A549 (cell line): ENCODE data around the gene CCR9. TPM values are rescaled to one million over a fixed set of nuclear protein-coding genes. Genes with fewer than 3 reads are reported as not detected.

Experiments used
- ATAC-seq, 2 experiments: fragments of 200-7000 bp in 1 of 2; fragments of >200 bp in 1 of 2; cut with Nextera tagmentation in 1 of 2; cut with Tn5 transposase in 1 of 2; 3 replicates each; pipeline versions ENCODE4 v1.8.0 to v1.9.1; 2018 to 2020; ENCODE audit warnings: mild to moderate bottlenecking in 1 of 2, moderate library complexity in 1 of 2
- CTCF ChIA-PET: fragments of 300-600 bp; sonication (Branson Sonifier 250); formaldehyde crosslinking; extraction: SDS; loops from one replicate; lab custom pipeline; 2021; ENCODE audit warnings: antibody characterized with exemption, inconsistent platforms; lab: Yijun Ruan, JAX
- POLR2A ChIA-PET: fragments of 350-600 bp; formaldehyde crosslinking; extraction: SDS; loops from one replicate; lab custom pipeline; 2021; ENCODE audit warnings: antibody characterized with exemption, inconsistent platforms; lab: Yijun Ruan, JAX
- DNase-seq, 2 experiments: peaks; one replicate each; pipeline versions ENCODE4 v3.0.0 to v3.0.0-alpha.2; 2011 to 2016; ENCODE audit warnings: low read depth in 1 of 2, low spot score in 1 of 2
- FAIRE-seq: peaks from 2 replicates; lab custom pipeline; 2011; peaks lifted over from hg19 to GRCh38; lab: Jason Lieb, UNC
- H3K27ac ChIP-seq, 2 experiments: fragments of >200 bp; sonication (Bioruptor Twin); formaldehyde crosslinking; 3 replicates each; pipeline ENCODE4 v1.5.1; 2016 to 2017
- H3K4me1 ChIP-seq: fragments of >200 bp; sonication (Bioruptor Twin); formaldehyde crosslinking; 3 replicates; pipeline ENCODE4 v1.6.1; 2016
- H3K4me2 ChIP-seq: fragments of >200 bp; sonication (Bioruptor Twin); formaldehyde crosslinking; 3 replicates; pipeline ENCODE4 v1.6.1; 2016
- H3K4me3 ChIP-seq: fragments of >200 bp; sonication (Bioruptor Twin); formaldehyde crosslinking; 3 replicates; pipeline ENCODE4 v1.5.1; 2016
- H3K9me3 ChIP-seq: fragments of >200 bp; sonication (Bioruptor Twin); formaldehyde crosslinking; 3 replicates; pipeline ENCODE4 v1.6.1; 2016
- BCL3 ChIP-seq: fragments of >200 bp; sonication (Bioruptor Twin); formaldehyde crosslinking; IDR thresholded peaks from 3 replicates; pipeline ENCODE4 v1.6.1; 2016
- CBX8 ChIP-seq: fragments of 200-600 bp; sonication (generic); IDR thresholded peaks from 2 replicates; pipeline ENCODE4 v1.6.1; 2016
- CEBPB ChIP-seq, 2 experiments: fragments of >200 bp in 1 of 2; sonication (Bioruptor Twin) in 1 of 2; formaldehyde crosslinking in 1 of 2; IDR thresholded peaks; 2 replicates each; pipeline ENCODE4 v1.6.1; 2012 to 2016
- CHD2 ChIP-seq: fragments of 150-350 bp; IDR thresholded peaks from 2 replicates; pipeline ENCODE4 v1.6.1; 2014; ENCODE audit warnings: low read length; ENCODE audit not compliant: partially characterized antibody
- FOSB ChIP-seq: fragments of 250-450 bp; sonication (Bioruptor Pico); IDR thresholded peaks from 2 replicates; pipeline ENCODE4 v1.5.0; 2020; ENCODE audit warnings: mild to moderate bottlenecking, moderate library complexity
- FOSL2 ChIP-seq, 2 experiments: fragments of 450-650 bp in 1 of 2; fragments of >200 bp in 1 of 2; sonication (Bioruptor Twin) in 1 of 2; formaldehyde crosslinking; IDR thresholded peaks; 2 replicates each; pipeline versions ENCODE4 v1.5.0 to v1.6.1; 2016 to 2020; ENCODE audit warnings: mild to moderate bottlenecking in 1 of 2, moderate library complexity in 1 of 2
- FOXS1 ChIP-seq: fragments of 250-450 bp; sonication (Bioruptor Pico); IDR thresholded peaks from 2 replicates; pipeline ENCODE4 v1.5.0; 2020; ENCODE audit warnings: mild to moderate bottlenecking, moderate library complexity
- GATA3 ChIP-seq: IDR thresholded peaks from 2 replicates; pipeline ENCODE4 v1.6.1; 2012; ENCODE audit warnings: borderline replicate concordance
- HMGXB4 ChIP-seq: fragments of 250-450 bp; sonication (Bioruptor Pico); IDR thresholded peaks from 2 replicates; pipeline ENCODE4 v1.5.0; 2021; ENCODE audit warnings: mild to moderate bottlenecking, moderate library complexity, borderline replicate concordance
- HOXB13 ChIP-seq: fragments of 250-450 bp; sonication (Bioruptor Pico); IDR thresholded peaks from 2 replicates; pipeline ENCODE4 v1.5.0; 2020; ENCODE audit warnings: low read depth, mild to moderate bottlenecking, moderate library complexity
- JUNB ChIP-seq: fragments of >200 bp; sonication (Bioruptor Twin); formaldehyde crosslinking; IDR thresholded peaks from 2 replicates; pipeline ENCODE4 v1.6.1; 2016
- KDM5A ChIP-seq: fragments of 200-600 bp; sonication (generic); IDR thresholded peaks from 2 replicates; pipeline ENCODE4 v1.6.1; 2016; ENCODE audit warnings: antibody characterized with exemption, mild to moderate bottlenecking
- MAFK ChIP-seq: fragments of 450-650 bp; IDR thresholded peaks from 2 replicates; pipeline ENCODE4 v1.6.1; 2014; ENCODE audit not compliant: partially characterized antibody
- NFE2L2 ChIP-seq: fragments of 150-350 bp; conservative IDR thresholded peaks from 2 replicates; pipeline ENCODE4 v1.6.1; 2014; ENCODE audit warnings: low read length
- NR3C1 ChIP-seq: fragments of >200 bp; sonication (Bioruptor Twin); formaldehyde crosslinking; IDR thresholded peaks from 3 replicates; pipeline ENCODE4 v1.6.1; 2017
- PHF8 ChIP-seq: fragments of 200-600 bp; sonication (generic); IDR thresholded peaks from 2 replicates; pipeline ENCODE4 v1.6.1; 2016; ENCODE audit warnings: low read depth, mild to moderate bottlenecking, antibody characterized with exemption, moderate library complexity, borderline replicate concordance
- POLR2A ChIP-seq: IDR thresholded peaks from 2 replicates; pipeline ENCODE4 v1.6.1; 2012; ENCODE audit warnings: mild to moderate bottlenecking, low read length
- RCOR1 ChIP-seq: fragments of 150-350 bp; IDR thresholded peaks from 2 replicates; pipeline ENCODE4 v1.6.1; 2014; ENCODE audit warnings: antibody characterized with exemption, low read length, low read depth
- SREBF2 ChIP-seq: fragments of 450-650 bp; IDR thresholded peaks from 2 replicates; pipeline ENCODE4 v1.6.1; 2014; ENCODE audit warnings: mild to moderate bottlenecking, moderate library complexity
- TFCP2L1 ChIP-seq: fragments of 250-450 bp; sonication (Bioruptor Pico); IDR thresholded peaks from 2 replicates; pipeline ENCODE4 v1.5.0; 2021; ENCODE audit warnings: mild to moderate bottlenecking
- TP53 ChIP-seq: fragments of 250-450 bp; sonication (Bioruptor Pico); IDR thresholded peaks from 2 replicates; pipeline ENCODE4 v1.5.0; 2021; ENCODE audit warnings: mild to moderate bottlenecking, moderate library complexity
- ZFP36 ChIP-seq: fragments of 450-650 bp; IDR thresholded peaks from 2 replicates; pipeline ENCODE4 v1.6.1; 2014; ENCODE audit warnings: borderline replicate concordance; ENCODE audit not compliant: partially characterized antibody
- WGBS: methylation state at CpG from one replicate; pipeline ENCODE4 v1.1.6; 2017; ENCODE audit errors: missing lambda C conversion rate; 5-methylcytosine and 5-hydroxymethylcytosine counted together
- polyA plus RNA-seq, 4 experiments: library from polyadenylated mRNA; depleted of rRNA in 3 of 4; stranded (reverse); fragments of >200 nt; fragmentation: RNase III in 1 of 4; extraction: RNeasy Plus Mini Kit Qiagen cat#74134 plus additional on column Dnase treatment in 1 of 4; gene quantifications; 2 replicates in 3 of 4; 3 replicates in 1 of 4; pipeline ENCODE4 v1.2.3, GENCODE V29; 2011 to 2017

The CCR9 gene
- polyA plus RNA-seq, 2 of the 4 experiments (the other 2 are of a cell fraction) = not detected

GRCh38 chr3:45905755-45906154, 19.4 kb downstream of the CCR9 start:
- FAIRE-seq = no peak
- no peak overlapping the region for H3K4me3 ChIP-seq
- ATAC-seq = no peak
- DNase-seq = no peak
- H3K27ac ChIP-seq = no peak overlapping the region
- H3K9me3 ChIP-seq = no peaks in the 10 kb centered on the region
- no peak overlapping the region for H3K4me2 ChIP-seq
- CTCF ChIA-PET = interaction anchor here (0.9 kb wide), 1 partner anchor 33 kb away, joined by 3 read pairs; no protein-coding TSS in a partner anchor
- WGBS = 32% methylated on average over 2 of the region's 3 CpGs
- TF ChIP-seq HOXB13 (CRISPR knock-in tag) (no peak), TP53 (CRISPR knock-in tag) (no peak), JUNB (no peak), CEBPB (IDR thresholded peaks at IDR 0.05) (no peak), KDM5A (no peak), NR3C1 (no peak)
- no peaks in the 10 kb centered on the region for H3K4me1 ChIP-seq
- POLR2A ChIA-PET = no interaction called here

GRCh38 chr3:45906681-45907407, 20.5 kb downstream of the CCR9 start:
- ChIA-PET CTCF (interaction anchor here (0.9 kb wide), 1 partner anchor 32 kb away, joined by 3 read pairs; no protein-coding TSS in a partner anchor), POLR2A (no interaction called here)
- Histone ChIP-seq H3K4me3 (no peak overlapping the region), H3K27ac (no peak overlapping the region), H3K9me3 (no peaks in the 10 kb centered on the region), H3K4me2 (no peak overlapping the region), H3K4me1 (no peaks in the 10 kb centered on the region)
- TF ChIP-seq KDM5A (no peak), HMGXB4 (CRISPR knock-in tag) (no peak), MAFK (no peak), CHD2 (no peak), FOXS1 (no peak), GATA3 (no peak), NR3C1 (no peak), RCOR1 (no peak)
- no peak for ATAC-seq
- no peak for DNase-seq
- no peak for FAIRE-seq
- 59% methylated on average over 5 of the region's 9 CpGs for WGBS

GRCh38 chr3:45907769-45908705, 21.7 kb downstream of the CCR9 start:
- TF ChIP-seq FOSL2 (IDR thresholded peaks at IDR 0.05) (no peak), FOSL2 (CRISPR knock-in tag; IDR thresholded peaks at IDR 0.05) (no peak), FOSB (CRISPR knock-in tag) (no peak), POLR2A (no peak), TP53 (CRISPR knock-in tag) (no peak), CBX8 (no peak), TFCP2L1 (CRISPR knock-in tag) (no peak), NFE2L2 (no peak), ZFP36 (no peak), HMGXB4 (CRISPR knock-in tag) (no peak), BCL3 (no peak), SREBF2 (no peak), CHD2 (no peak), PHF8 (no peak)
- Histone ChIP-seq H3K4me1 (no peaks in the 10 kb centered on the region), H3K4me3 (no peak overlapping the region), H3K9me3 (no peaks in the 10 kb centered on the region), H3K27ac (no peak overlapping the region), H3K4me2 (no peak overlapping the region)
- 79% methylated on average over 12 of the region's 13 CpGs for WGBS
- ChIA-PET POLR2A (no interaction called here), CTCF (interaction anchor here (0.8 kb wide), 1 partner anchor 171 kb away, joined by 4 read pairs; no protein-coding TSS in a partner anchor)
- no peak for ATAC-seq
- DNase-seq = no peak
- no peak for FAIRE-seq
